HepG2 (cell line): ENCODE measurements around the gene PALM. TPM values are rescaled to one million over a fixed set of nuclear protein-coding genes. Genes with fewer than 3 reads are reported as not detected.

Experiments used
- ATAC-seq: fragments of 200-7000 bp; cut with Tn5 transposase; 3 replicates; pipeline ENCODE4 v1.9.1; 2020; ENCODE audit warnings: mild to moderate bottlenecking, moderate library complexity
- BruUV-seq: library from RNA; stranded (reverse); fragments of 400-500 nt; replicated peaks from 2 replicates; lab custom pipeline; 2021; lab: Mats Ljungman, UMichigan
- CTCF ChIA-PET: fragments of 300-600 bp; formaldehyde crosslinking; extraction: SDS; loops from one replicate; lab custom pipeline; 2021; ENCODE audit warnings: low total read pairs, inconsistent platforms, low intra/inter-chr PET ratio; lab: Yijun Ruan, JAX
- POLR2A ChIA-PET: fragments of 350-600 bp; sonication (Branson Sonifier 250); formaldehyde crosslinking; loops from one replicate; lab custom pipeline; 2020; ENCODE audit warnings: antibody characterized with exemption, inconsistent platforms; lab: Yijun Ruan, JAX
- DNase-seq: peaks from one replicate; pipeline ENCODE4 v3.0.0-alpha.2; 2015; ENCODE audit warnings: low spot score
- FAIRE-seq: peaks from 3 replicates; lab custom pipeline; 2011; peaks lifted over from hg19 to GRCh38; lab: Jason Lieb, UNC
- H2AFZ ChIP-seq: one replicate; pipeline ENCODE4 v1.6.1; 2011; ENCODE audit warnings: low read length, inconsistent platforms
- H3K27ac ChIP-seq: fragments of 300-600 bp; 3 replicates; pipeline ENCODE4 v1.8.0; 2011; ENCODE audit warnings: mixed run types, mild to moderate bottlenecking, mixed read lengths, low read length, inconsistent platforms; ENCODE audit not compliant: insufficient read depth; ENCODE audit errors: extremely low read length
- H3K27me3 ChIP-seq, 2 experiments: fragments of 200-600 bp in 1 of 2; 2 replicates in 1 of 2; 3 replicates in 1 of 2; pipeline versions ENCODE4 v1.6.0 to v1.8.0; 2011; ENCODE audit warnings: low read length in 2 of 2, mild to moderate bottlenecking in 2 of 2, moderate library complexity in 2 of 2, inconsistent platforms in 1 of 2; ENCODE audit not compliant: insufficient read depth in 2 of 2, control insufficient read depth in 1 of 2
- H3K36me3 ChIP-seq, 2 experiments: fragments of 200-600 bp in 1 of 2; replicated peaks in 1 of 2; 2 replicates in 1 of 2; 3 replicates in 1 of 2; pipeline versions ENCODE4 v1.5.1 to v1.8.0; 2011; ENCODE audit warnings: low read length in 2 of 2, inconsistent platforms in 1 of 2; ENCODE audit not compliant: insufficient read depth in 2 of 2, control insufficient read depth in 1 of 2
- H3K4me1 ChIP-seq: 2 replicates; pipeline ENCODE4 v1.5.1; 2012; ENCODE audit warnings: low read length, inconsistent platforms; ENCODE audit not compliant: insufficient read depth
- H3K4me2 ChIP-seq: 2 replicates; pipeline ENCODE4 v1.6.0; 2011; ENCODE audit warnings: low read depth, low read length, inconsistent platforms
- H3K4me3 ChIP-seq, 3 experiments: fragments of 200-600 bp in 1 of 3; sonication (generic), shearing (Covaris generic) in 1 of 3; replicated peaks in 1 of 3; 2 replicates each; pipeline ENCODE4 v1.5.1; 2011 to 2016; ENCODE audit warnings: low read length in 3 of 3, inconsistent platforms in 2 of 3, low read depth in 2 of 3, mild to moderate bottlenecking in 2 of 3, control low read depth in 1 of 3, mixed read lengths in 1 of 3; ENCODE audit not compliant: insufficient read depth in 1 of 3
- H3K79me2 ChIP-seq: one replicate; pipeline ENCODE4 v1.6.1; 2011; ENCODE audit warnings: low read length, inconsistent platforms; ENCODE audit not compliant: insufficient read depth
- H3K9ac ChIP-seq: 2 replicates; pipeline ENCODE4 v1.6.0; 2011; ENCODE audit warnings: mild to moderate bottlenecking, low read depth, low read length, inconsistent platforms; ENCODE audit not compliant: insufficient read depth
- H3K9me3 ChIP-seq: 2 replicates; pipeline ENCODE4 v1.5.1; 2012; ENCODE audit warnings: mild to moderate bottlenecking, low read length
- H4K20me1 ChIP-seq: 2 replicates; pipeline ENCODE4 v1.6.0; 2011; ENCODE audit warnings: inconsistent platforms, mild to moderate bottlenecking, low read length, moderate library complexity; ENCODE audit not compliant: insufficient read depth
- FOSL1 ChIP-seq: sonication (generic); formaldehyde crosslinking; IDR thresholded peaks from 2 replicates; pipeline ENCODE4 v1.9.0; 2021; ENCODE audit warnings: missing genetic modification reagents, borderline replicate concordance
- KLF11 ChIP-seq: IDR thresholded peaks from 2 replicates; pipeline ENCODE4 v1.6.1; 2016; ENCODE audit warnings: missing compliant biosample characterization
- POLR2AphosphoS2 ChIP-seq: IDR thresholded peaks from 2 replicates; pipeline ENCODE4 v1.6.1; 2011; ENCODE audit warnings: low read depth, low read length, improper control_type of control experiment
- REL ChIP-seq: sonication (generic); formaldehyde crosslinking; conservative IDR thresholded peaks from 2 replicates; pipeline ENCODE4 v1.8.0; 2022; ENCODE audit warnings: mild to moderate bottlenecking, missing genetic modification reagents, moderate library complexity
- SALL2 ChIP-seq: sonication (generic); formaldehyde crosslinking; IDR thresholded peaks from 2 replicates; pipeline ENCODE4 v1.8.1; 2023; ENCODE audit warnings: mild to moderate bottlenecking, missing genetic modification reagents, inconsistent platforms
- STAT5B ChIP-seq: sonication (generic); formaldehyde crosslinking; IDR thresholded peaks from 2 replicates; pipeline ENCODE4 v1.4.0; 2020; ENCODE audit warnings: missing genetic modification reagents
- TP53 ChIP-seq: sonication (generic); formaldehyde crosslinking; conservative IDR thresholded peaks from 2 replicates; pipeline ENCODE4 v1.4.0; 2020; ENCODE audit warnings: missing genetic modification reagents
- YY1 ChIP-seq: IDR thresholded peaks from 2 replicates; pipeline ENCODE4 v1.6.1; 2011; ENCODE audit warnings: low read length, low read depth, moderate library complexity, mild to moderate bottlenecking; ENCODE audit not compliant: insufficient read depth, insufficient replicate concordance
- ZNF652 ChIP-seq: IDR thresholded peaks from 2 replicates; pipeline ENCODE4 v1.6.1; 2016; ENCODE audit warnings: low read depth, borderline replicate concordance
- ZNF660 ChIP-seq: sonication (generic); formaldehyde crosslinking; IDR thresholded peaks from 2 replicates; pipeline ENCODE4 v1.5.1; 2020; ENCODE audit warnings: mild to moderate bottlenecking, low read depth, missing genetic modification reagents, borderline replicate concordance
- WGBS: methylation state at CpG from one replicate; pipeline ENCODE4 v1.1.6; 2017; ENCODE audit warnings: low lambda C conversion rate; 5-methylcytosine and 5-hydroxymethylcytosine counted together
- in situ Hi-C: cut with HindIII; loops from 2 replicates; pipeline ENCODE4 v1.10.0; 2017; ENCODE audit warnings: low pct_unique_long_range_greater_than_20kb; ENCODE audit not compliant: extremely low pct_ligation_motif_present
- intact Hi-C: fragments of 100-400 bp; cut with micrococcal nuclease; formaldehyde crosslinking; loops from one replicate; pipeline ENCODE4 v1.10.0; 2022; ENCODE audit not compliant: unreplicated experiment
- polyA plus RNA-seq, 8 experiments: library from polyadenylated mRNA; depleted of rRNA in 3 of 8; stranded (reverse) in 7 of 8; unstranded in 1 of 8; fragments of >200 nt; fragmentation: Illumina TruSeq in 4 of 8; extraction: Trizol in 4 of 8; gene quantifications; 2 replicates each; pipeline versions ENCODE4 v1.2.1 to v1.2.3, GENCODE V29; 2011 to 2016; ENCODE audit warnings: low read depth in 4 of 8, missing spikeins in 1 of 8, mixed read lengths in 1 of 8; ENCODE audit not compliant: insufficient read depth in 1 of 8
- total RNA-seq, 5 experiments: library from RNA; depleted of rRNA; stranded (reverse); fragments of >200 nt; fragmentation: Illumina TruSeq; extraction: Trizol; gene quantifications; 2 replicates each; pipeline ENCODE4 v1.2.3, GENCODE V29; 2016; ENCODE audit warnings: low read depth in 1 of 5
- TF ChIP-seq, protein P1 (sequence below): sonication (generic); formaldehyde crosslinking; IDR thresholded peaks from 2 replicates; pipeline ENCODE4 v1.4.0; 2020; ENCODE audit warnings: missing genetic modification reagents
- TF ChIP-seq, protein P2 (sequence below): sonication (generic); formaldehyde crosslinking; IDR thresholded peaks from 2 replicates; pipeline ENCODE4 v1.4.0; 2020; ENCODE audit warnings: missing genetic modification reagents, low read depth, mild to moderate bottlenecking, borderline replicate concordance
- TF ChIP-seq, protein P3 (sequence below): sonication (generic); formaldehyde crosslinking; IDR thresholded peaks from 2 replicates; pipeline ENCODE4 v1.8.0; 2022; ENCODE audit warnings: mild to moderate bottlenecking, missing genetic modification reagents
- TF ChIP-seq, protein P4 (sequence below): sonication (generic); formaldehyde crosslinking; IDR thresholded peaks from 2 replicates; pipeline ENCODE4 v1.4.0; 2020; ENCODE audit warnings: missing genetic modification reagents, mild to moderate bottlenecking, borderline replicate concordance

Gene PALM
- total and polyA plus RNA-seq, 2 of the 13 experiments (the other 11 are each of a cell fraction or from before 2014, with no cell fraction given) = 4.0 to 9.7 TPM

DNA sequence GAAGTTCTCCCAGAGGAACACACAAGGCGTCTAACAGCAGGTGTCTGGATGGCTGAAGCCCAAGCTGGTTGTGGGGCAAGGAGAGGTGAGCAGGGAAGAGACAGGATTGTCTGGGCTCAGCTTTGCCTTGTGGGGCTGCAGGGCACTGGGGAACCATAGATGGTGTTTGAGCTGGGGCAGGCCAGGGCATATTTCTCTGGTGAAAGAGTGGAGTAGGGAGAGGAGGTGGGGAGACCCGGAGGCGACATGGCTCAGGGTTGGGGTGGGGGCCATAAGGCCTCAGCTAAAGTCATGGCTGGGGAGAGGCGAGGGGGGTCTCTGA, 5.4 kb upstream of the PALM start:
- WGBS = 17% methylated on average over 4 of the region's 4 CpGs
- no peak for TF ChIP-seq ZNF652 (CRISPR knock-in tag)
- TF ChIP-seq STAT5B (CRISPR knock-in tag) = no peak
- TF ChIP-seq, protein P1, sequence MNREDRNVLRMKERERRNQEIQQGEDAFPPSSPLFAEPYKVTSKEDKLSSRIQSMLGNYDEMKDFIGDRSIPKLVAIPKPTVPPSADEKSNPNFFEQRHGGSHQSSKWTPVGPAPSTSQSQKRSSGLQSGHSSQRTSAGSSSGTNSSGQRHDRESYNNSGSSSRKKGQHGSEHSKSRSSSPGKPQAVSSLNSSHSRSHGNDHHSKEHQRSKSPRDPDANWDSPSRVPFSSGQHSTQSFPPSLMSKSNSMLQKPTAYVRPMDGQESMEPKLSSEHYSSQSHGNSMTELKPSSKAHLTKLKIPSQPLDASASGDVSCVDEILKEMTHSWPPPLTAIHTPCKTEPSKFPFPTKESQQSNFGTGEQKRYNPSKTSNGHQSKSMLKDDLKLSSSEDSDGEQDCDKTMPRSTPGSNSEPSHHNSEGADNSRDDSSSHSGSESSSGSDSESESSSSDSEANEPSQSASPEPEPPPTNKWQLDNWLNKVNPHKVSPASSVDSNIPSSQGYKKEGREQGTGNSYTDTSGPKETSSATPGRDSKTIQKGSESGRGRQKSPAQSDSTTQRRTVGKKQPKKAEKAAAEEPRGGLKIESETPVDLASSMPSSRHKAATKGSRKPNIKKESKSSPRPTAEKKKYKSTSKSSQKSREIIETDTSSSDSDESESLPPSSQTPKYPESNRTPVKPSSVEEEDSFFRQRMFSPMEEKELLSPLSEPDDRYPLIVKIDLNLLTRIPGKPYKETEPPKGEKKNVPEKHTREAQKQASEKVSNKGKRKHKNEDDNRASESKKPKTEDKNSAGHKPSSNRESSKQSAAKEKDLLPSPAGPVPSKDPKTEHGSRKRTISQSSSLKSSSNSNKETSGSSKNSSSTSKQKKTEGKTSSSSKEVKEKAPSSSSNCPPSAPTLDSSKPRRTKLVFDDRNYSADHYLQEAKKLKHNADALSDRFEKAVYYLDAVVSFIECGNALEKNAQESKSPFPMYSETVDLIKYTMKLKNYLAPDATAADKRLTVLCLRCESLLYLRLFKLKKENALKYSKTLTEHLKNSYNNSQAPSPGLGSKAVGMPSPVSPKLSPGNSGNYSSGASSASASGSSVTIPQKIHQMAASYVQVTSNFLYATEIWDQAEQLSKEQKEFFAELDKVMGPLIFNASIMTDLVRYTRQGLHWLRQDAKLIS (CRISPR knock-in tag) = no peak
- TF ChIP-seq REL (CRISPR knock-in tag) = no peak
- TF ChIP-seq POLR2AphosphoS2 = no peak
- TF ChIP-seq KLF11 (CRISPR knock-in tag) = 0 out of 2 replicates have a peak, but pooled peaks have one; percentile 49
- TF ChIP-seq, protein P2, sequence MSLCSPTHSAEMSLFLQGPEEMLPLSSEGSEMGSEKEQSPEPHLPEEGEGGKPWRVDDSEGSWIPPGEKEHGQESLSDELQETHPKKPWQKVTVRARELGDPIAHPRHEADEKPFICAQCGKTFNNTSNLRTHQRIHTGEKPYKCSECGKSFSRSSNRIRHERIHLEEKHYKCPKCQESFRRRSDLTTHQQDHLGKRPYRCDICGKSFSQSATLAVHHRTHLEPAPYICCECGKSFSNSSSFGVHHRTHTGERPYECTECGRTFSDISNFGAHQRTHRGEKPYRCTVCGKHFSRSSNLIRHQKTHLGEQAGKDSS (CRISPR knock-in tag) = no peak
- TF ChIP-seq YY1 = no peak
- TF ChIP-seq ZNF660 (CRISPR knock-in tag) = no peak
- no peak for TF ChIP-seq SALL2 (CRISPR knock-in tag)
- TF ChIP-seq TP53 (CRISPR knock-in tag) = no peak
- TF ChIP-seq, protein P3, sequence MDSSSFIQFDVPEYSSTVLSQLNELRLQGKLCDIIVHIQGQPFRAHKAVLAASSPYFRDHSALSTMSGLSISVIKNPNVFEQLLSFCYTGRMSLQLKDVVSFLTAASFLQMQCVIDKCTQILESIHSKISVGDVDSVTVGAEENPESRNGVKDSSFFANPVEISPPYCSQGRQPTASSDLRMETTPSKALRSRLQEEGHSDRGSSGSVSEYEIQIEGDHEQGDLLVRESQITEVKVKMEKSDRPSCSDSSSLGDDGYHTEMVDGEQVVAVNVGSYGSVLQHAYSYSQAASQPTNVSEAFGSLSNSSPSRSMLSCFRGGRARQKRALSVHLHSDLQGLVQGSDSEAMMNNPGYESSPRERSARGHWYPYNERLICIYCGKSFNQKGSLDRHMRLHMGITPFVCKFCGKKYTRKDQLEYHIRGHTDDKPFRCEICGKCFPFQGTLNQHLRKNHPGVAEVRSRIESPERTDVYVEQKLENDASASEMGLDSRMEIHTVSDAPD = no peak
- no peak for TF ChIP-seq FOSL1
- TF ChIP-seq, protein P4, sequence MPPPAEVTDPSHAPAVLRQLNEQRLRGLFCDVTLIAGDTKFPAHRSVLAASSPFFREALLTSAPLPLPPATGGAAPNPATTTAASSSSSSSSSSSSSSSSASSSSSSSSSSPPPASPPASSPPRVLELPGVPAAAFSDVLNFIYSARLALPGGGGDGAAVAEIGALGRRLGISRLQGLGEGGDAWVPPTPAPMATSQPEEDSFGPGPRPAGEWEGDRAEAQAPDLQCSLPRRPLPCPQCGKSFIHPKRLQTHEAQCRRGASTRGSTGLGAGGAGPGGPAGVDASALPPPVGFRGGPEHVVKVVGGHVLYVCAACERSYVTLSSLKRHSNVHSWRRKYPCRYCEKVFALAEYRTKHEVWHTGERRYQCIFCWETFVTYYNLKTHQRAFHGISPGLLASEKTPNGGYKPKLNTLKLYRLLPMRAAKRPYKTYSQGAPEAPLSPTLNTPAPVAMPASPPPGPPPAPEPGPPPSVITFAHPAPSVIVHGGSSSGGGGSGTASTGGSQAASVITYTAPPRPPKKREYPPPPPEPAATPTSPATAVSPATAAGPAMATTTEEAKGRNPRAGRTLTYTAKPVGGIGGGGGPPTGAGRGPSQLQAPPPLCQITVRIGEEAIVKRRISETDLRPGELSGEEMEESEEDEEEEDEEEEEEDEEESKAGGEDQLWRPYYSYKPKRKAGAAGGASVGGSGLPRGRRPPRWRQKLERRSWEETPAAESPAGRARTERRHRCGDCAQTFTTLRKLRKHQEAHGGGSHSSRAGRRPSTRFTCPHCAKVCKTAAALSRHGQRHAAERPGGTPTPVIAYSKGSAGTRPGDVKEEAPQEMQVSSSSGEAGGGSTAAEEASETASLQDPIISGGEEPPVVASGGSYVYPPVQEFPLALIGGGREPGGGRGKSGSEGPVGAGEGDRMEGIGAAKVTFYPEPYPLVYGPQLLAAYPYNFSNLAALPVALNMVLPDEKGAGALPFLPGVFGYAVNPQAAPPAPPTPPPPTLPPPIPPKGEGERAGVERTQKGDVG (CRISPR knock-in tag) = no peak

More for the DNA sequence above, 5.4 kb upstream of the PALM start:
- BruUV-seq = TSS peak; percentile 78
- H3K27ac ChIP-seq = peak overlapping the region; percentile 69
- FAIRE-seq = no peak
- peaks cover 47% of the 10 kb centered on the region for H3K4me1 ChIP-seq
- H3K79me2 ChIP-seq = no peaks in the 10 kb centered on the region
- H3K36me3 ChIP-seq = no peaks in the 10 kb centered on the region
- no peaks in the 10 kb centered on the region; a peak in 1 of 5 replicates for H3K27me3 ChIP-seq
- DNase-seq = no peak
- ATAC-seq = no peak
- H3K9ac ChIP-seq = peak overlapping the region; percentile 70
- H4K20me1 ChIP-seq = no peaks in the 10 kb centered on the region
- no peaks in the 10 kb centered on the region for H3K9me3 ChIP-seq
- H3K4me3 ChIP-seq = peak overlapping the region; percentile 72 to 83 (median 76)
- ChIA-PET POLR2A (interaction anchor here (0.6 to 3.6 kb wide), 22 partner anchors 8 to 211 kb away, joined by 3 to 56 read pairs (median 6); partner anchors contain the start of genes BSG, CDC34, FSTL3 and PRSS57), CTCF (no interaction called here)
- no peak overlapping the region for H2AFZ ChIP-seq
- intact Hi-C loops (no loop called here), in situ Hi-C loops (no loop called here)
- peak overlapping the region; percentile 70 for H3K4me2 ChIP-seq
